ENCODE measurements around the gene PPP1CB.
"Not testable (repeated sequence)": the region's sequence is repeated elsewhere in the genome, so short reads cannot be mapped to it uniquely, and the experiment has no call there.

PPP1CB gene

GRCh38 chr2:28780496-28780895 is 28.9 kb downstream of the PPP1CB start:
- DNase-seq = no peak

- no peak for DNase-seq
These were observed 30.8 kb downstream of the PPP1CB start for GRCh38 chr2:28782423-28782822.

- not testable (repeated sequence) for DNase-seq
These were observed 32.9 kb downstream of the PPP1CB start for GRCh38 chr2:28784570-28784969.

- no peak for DNase-seq
These were observed 45.0 kb downstream of the PPP1CB start for GRCh38 chr2:28796620-28797019.

- no peak for DNase-seq
These were observed 50.1 kb downstream of the PPP1CB start for GRCh38 chr2:28801726-28802125.

GRCh38 chr2:28802975-28803429 is 51.4 kb downstream of the PPP1CB start:
- no peak for DNase-seq

- no peak for DNase-seq
These were observed 58.3 kb downstream of the PPP1CB start for GRCh38 chr2:28809927-28810326.

GRCh38 chr2:28810384-28811285 is 59.0 kb downstream of the PPP1CB start, which contains the start of gene SPDYA:
Gene SPDYA (plus strand): TSS chr2:28810834. CDS start chr2:28816015, 5,181 bp downstream.
- DNase-seq = peak; percentile 79 to 85

GRCh38 chr2:28818053-28818452 is 66.4 kb downstream of the PPP1CB start:
- DNase-seq = no peak

- peak; percentile 61 to 79 for DNase-seq
These were observed 69.8 kb downstream of the PPP1CB start for GRCh38 chr2:28821295-28821958.

GRCh38 chr2:28822036-28822435 is 70.4 kb downstream of the PPP1CB start:
- DNase-seq = no peak

GRCh38 chr2:28824207-28824606 is 72.6 kb downstream of the PPP1CB start:
- DNase-seq = no peak

GRCh38 chr2:28824870-28825269 is 73.2 kb downstream of the PPP1CB start:
- no peak for DNase-seq

- DNase-seq = no peak
These were observed 76.8 kb downstream of the PPP1CB start for GRCh38 chr2:28828382-28828781.

- no peak for DNase-seq
These were observed 82.3 kb downstream of the PPP1CB start for GRCh38 chr2:28833740-28834470.

GRCh38 chr2:28835781-28836180 is 84.2 kb downstream of the PPP1CB start:
- DNase-seq = no peak

- DNase-seq = no peak
These were observed 87.3 kb downstream of the PPP1CB start for GRCh38 chr2:28838971-28839370.

GRCh38 chr2:28842042-28842441 is 90.4 kb downstream of the PPP1CB start:
- no peak for DNase-seq

Measured in CD4-positive, alpha-beta T cell treated with Interleukin-4 for 1 hour (primary cell).